T-helper 2 cell treated with Interferon-gamma antibody and Interleukin-4, amounts not matched to agents 100 ng/mL and 5 ng/mL, for 36 hours (primary cell): Measurements from ENCODE around the gene CEMIP. TPM values are rescaled to one million over a fixed set of nuclear protein-coding genes. Genes with fewer than 3 reads are reported as not detected.

Source experiments
- intact Hi-C: fragments of 100-400 bp; cut with micrococcal nuclease; formaldehyde crosslinking; loops from one replicate; pipeline ENCODE4 v1.15.1; 2023
- total RNA-seq: library from RNA; stranded (reverse); gene quantifications from 2 replicates; pipeline ENCODE4 v1.2.3, GENCODE V29; 2022

The CEMIP gene
- total RNA-seq, 1 donor from 2014 or later: 0.91 TPM

GRCh38 chr15:80974914-80975313 lies 195.7 kb downstream of the CEMIP start:
- intact Hi-C loops: loop anchor here (5.0 to 10.0 kb wide), 2 partner anchors 132 to 280 kb away; partner anchors contain the start of gene ABHD17C

DNA sequence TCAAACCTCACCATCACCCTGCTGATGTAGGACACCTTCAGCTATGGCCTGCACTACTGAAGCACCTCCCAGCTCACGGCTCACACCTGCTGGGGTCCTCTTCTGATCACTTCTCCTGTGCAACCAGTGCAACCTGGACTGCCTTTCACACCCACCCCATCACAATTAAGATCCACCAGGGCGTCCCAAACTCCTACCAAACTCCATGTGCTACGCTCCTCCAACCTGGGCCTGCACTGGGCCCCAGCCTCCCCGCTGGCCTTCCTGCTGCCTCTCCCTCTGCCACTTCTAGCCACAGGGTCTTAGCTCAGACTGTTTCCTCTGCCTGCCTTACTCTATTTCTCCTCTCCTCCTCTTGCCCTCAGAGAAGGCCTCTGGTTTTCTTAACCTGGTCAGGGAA lies 197.7 kb downstream of the CEMIP start:
- intact Hi-C loops: loop anchor here (5.0 to 10.0 kb wide), 2 partner anchors 130 to 282 kb away; partner anchors contain the start of gene ABHD17C

- intact Hi-C loops: loop anchor here (5.0 to 10.0 kb wide), 2 partner anchors 130 to 283 kb away; partner anchors contain the start of gene ABHD17C
Measured at GRCh38 chr15:80977627-80978036, 198.5 kb downstream of the CEMIP start.

DNA sequence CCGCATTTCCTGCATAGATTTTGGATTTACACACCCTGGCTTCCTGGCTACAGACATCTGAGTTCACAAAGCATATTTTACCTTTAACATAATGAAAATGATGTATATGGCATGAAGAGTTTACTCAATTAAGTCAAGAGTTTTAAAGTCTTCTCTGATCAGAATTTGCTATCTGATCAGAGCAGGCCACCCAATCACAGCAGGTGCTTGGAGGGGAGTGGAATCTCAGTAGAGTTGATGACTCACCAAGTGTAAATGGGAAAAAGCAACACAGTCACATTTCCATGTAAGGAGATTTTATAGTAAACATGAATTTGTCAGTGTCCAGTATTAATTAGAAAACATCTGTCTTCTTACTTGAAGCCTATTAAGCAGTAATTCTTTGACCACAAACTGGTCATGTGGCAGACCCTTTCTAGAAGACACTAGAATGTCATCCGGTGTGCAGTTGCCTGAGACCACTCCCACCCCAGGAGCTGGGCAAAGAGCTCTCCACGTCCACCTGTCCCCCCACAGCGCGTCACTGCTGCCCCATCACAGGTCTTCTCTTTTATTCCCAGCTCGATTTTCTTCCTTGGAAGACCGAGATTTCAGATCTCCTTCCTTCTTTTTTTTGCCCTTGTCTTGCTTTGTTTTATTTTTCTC lies 199.6 kb downstream of the CEMIP start:
- intact Hi-C loops: loop anchor here (5.0 to 10.0 kb wide), 2 partner anchors 128 to 284 kb away; partner anchors contain the start of gene ABHD17C

- intact Hi-C loops: loop anchor here (5.0 to 10.0 kb wide), 2 partner anchors 128 to 285 kb away; partner anchors contain the start of gene ABHD17C
Measured at GRCh38 chr15:80979538-80980200, 200.5 kb downstream of the CEMIP start.

DNA sequence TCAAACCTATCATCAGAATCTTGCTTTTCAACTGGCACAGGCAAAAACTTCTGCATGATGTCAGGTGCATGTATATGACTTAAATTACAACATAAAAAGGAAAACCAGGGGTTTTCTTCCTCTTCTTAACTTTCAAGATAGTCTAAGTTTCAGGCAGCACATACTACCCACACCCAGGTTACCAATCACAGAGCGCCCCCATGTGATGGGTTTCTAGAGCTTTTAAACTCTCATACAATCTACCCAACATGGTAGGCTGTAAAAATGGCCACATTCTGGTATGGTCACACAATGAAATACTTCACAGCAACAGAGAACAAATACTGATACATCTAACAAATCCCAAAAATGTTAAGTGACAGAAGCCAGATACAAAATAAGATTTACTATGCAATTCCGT lies 203.0 kb downstream of the CEMIP start:
- intact Hi-C loops: no loop called here

GRCh38 chr15:80982839-80983238 lies 203.7 kb downstream of the CEMIP start:
- intact Hi-C loops: no loop called here

DNA sequence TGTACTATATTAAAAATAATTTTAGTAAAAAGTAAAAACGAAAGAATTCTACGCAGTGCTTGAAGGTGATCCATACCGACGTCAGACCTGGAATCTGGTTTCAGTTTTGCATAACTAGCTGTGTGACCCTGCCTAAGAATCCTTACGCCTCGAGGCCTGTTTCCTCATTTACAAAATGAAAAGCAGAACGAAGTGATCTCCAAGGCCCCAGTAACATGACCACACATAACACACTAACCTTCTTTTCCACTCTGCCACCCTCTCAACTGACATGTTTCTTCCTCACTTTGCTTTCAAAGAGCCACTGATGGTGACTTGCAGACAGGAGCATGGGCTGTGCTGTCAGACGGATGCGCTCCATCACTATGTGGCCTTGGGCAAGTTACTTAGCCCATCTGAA lies 205.7 kb downstream of the CEMIP start:
- intact Hi-C loops: loop anchor here (5.0 kb wide), 1 partner anchor 198 kb away; no protein-coding TSS in a partner anchor

DNA sequence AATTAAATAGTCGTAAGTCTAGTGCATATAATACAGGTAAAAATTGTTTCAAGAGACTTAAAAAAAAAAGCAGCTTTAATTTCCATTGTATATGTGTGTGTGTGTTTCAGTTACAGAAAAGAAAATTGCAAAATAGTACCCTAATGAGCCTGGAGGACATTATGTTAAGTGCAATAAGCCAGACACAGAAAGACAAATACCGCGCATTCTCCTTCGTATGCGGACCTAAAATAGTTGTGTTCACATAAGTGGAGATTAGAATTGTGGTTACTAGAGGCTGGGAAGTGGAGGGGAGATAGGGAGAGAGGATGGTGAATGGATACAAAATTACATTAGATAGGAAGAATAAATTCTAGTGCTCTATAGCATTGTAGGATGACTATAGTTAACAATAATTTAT lies 206.8 kb downstream of the CEMIP start:
- intact Hi-C loops: loop anchor here (5.0 kb wide), 1 partner anchor 199 kb away; no protein-coding TSS in a partner anchor

DNA sequence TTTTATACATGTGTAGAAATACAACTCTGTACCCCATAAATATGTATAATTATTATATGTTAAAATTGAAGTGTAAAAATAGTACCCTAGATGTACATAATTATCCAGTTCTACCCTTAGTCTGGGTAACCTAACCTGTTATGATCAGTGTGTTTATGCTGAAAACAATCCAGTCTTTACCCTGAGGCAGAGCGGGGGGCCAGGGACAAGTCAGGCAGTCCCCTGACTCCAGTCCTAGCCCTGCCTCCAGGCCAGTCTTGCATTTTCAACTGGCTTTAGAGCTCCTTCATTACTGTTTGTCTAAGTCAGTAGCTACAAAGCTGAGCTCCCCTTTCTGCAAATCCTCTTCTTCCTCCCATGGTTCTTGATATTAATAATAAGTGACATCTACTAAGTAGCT lies 207.3 kb downstream of the CEMIP start:
- intact Hi-C loops: loop anchor here (5.0 kb wide), 1 partner anchor 199 kb away; no protein-coding TSS in a partner anchor

GRCh38 chr15:80988148-80988796 lies 209.1 kb downstream of the CEMIP start:
- intact Hi-C loops: loop anchor here (5.0 kb wide), 1 partner anchor 201 kb away; no protein-coding TSS in a partner anchor

DNA sequence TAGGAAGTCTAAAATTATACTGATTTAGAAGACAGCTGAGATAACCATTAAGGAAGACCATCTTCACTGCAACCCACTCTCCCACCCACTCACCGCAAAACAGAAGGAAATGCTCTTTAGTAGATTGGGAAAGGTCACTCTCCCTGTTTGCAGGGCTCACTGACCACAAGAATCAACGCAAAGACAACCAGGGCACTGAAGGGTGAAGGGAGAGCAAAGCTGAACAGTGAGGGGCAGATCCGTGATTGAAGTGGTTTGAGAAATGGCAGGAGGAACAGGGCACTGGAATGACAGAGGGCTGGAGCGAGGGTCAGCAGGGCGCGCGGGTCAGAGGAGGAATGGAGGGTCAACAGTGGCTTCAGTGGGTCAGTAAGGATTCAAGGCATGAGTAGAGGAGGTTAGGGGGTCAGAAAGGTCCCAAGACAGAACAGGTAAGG lies 209.9 kb downstream of the CEMIP start:
- intact Hi-C loops: loop anchor here (1.0 to 5.0 kb wide), 2 partner anchors 11 to 202 kb away; partner anchors contain the start of gene TLNRD1

DNA sequence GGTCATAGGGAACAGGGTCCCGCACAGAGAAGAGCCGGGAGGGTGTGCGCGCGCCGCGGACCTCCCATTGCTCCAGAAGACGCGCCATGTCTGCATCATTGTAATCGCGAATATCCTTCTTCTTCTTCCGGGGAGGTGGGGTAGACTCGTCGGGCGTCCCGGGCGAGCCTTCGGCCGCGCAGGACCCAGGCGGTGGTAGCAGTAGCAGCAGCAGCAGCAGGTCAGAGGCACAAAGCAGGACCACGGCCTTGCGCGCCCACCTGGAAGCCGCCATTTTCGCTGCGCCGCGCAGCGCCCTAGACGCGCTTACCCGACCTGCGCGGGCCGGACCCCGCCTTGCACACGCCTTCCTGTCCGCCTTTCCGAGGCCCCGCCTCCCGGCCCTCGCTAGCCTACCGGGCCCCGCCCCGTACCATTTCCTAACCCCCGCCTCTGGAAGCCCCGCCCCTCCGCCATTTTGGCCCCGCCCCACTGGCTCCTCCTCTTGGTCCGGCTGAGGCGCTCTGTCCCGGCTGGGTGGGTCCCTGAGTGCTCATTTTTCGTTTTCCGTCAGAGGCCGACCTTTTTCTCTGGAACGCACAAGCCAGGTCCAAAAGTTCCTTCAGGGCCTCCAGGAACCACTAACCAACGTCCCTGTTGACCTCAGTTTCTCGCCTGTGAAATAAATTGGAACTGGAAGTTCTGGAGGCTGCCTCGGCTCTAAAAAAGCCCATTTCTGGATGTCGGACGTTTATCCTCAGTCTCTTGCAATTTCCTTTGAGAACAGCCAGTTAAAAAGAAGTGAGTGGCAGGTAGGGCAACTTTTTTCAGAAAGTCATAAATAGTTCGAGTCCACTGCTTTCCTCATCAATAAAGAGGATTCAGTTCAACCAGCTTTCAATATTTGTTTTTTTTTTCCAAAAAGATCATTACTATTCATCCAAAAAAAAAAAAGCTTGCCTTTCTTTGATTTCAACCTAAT lies 210.6 kb downstream of the CEMIP start, which contains the start of gene MESD:
Gene MESD (minus strand): TSS at position 302 of the 961 bp plus-strand sequence. CDS start 28 bp downstream, at position 274.
- intact Hi-C loops: loop anchor here (1.0 to 5.0 kb wide), 2 partner anchors 11 to 202 kb away; partner anchors contain the start of gene TLNRD1

GRCh38 chr15:80990955-80991354 lies 211.8 kb downstream of the CEMIP start:
- intact Hi-C loops: no loop called here

GRCh38 chr15:80991421-80991820 lies 212.3 kb downstream of the CEMIP start:
- intact Hi-C loops: no loop called here

- intact Hi-C loops: no loop called here
Measured at GRCh38 chr15:80992006-80992405, 212.8 kb downstream of the CEMIP start.

- intact Hi-C loops: no loop called here
Measured at GRCh38 chr15:80992441-80992840, 213.3 kb downstream of the CEMIP start.

DNA sequence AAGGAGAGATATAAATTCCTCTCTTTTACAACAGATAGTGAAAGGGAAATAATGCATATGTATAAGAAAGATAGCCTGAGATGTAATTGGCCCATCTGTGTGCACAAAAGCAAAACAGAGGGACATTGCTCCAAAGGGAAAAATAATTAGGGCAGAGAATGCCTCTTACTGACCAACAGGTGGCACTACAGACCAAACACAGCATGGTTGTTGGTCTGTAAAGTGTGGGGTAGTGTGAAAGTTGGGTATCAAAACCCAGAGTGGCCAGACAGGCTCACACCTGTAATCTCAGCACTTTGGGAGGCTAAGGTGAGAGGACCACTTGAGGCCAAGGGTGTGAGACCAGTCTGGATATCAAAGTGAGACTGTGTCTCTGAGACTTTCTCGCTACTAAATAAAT lies 217.1 kb downstream of the CEMIP start:
- intact Hi-C loops: loop anchor here (1.0 to 5.0 kb wide), 3 partner anchors 112 to 1051 kb away; partner anchors contain the start of gene MEX3B

GRCh38 chr15:80997692-80998091 lies 218.5 kb downstream of the CEMIP start:
- intact Hi-C loops: loop anchor here (5.0 kb wide), 1 partner anchor 1050 kb away; the partner anchor contains the start of gene MEX3B

DNA sequence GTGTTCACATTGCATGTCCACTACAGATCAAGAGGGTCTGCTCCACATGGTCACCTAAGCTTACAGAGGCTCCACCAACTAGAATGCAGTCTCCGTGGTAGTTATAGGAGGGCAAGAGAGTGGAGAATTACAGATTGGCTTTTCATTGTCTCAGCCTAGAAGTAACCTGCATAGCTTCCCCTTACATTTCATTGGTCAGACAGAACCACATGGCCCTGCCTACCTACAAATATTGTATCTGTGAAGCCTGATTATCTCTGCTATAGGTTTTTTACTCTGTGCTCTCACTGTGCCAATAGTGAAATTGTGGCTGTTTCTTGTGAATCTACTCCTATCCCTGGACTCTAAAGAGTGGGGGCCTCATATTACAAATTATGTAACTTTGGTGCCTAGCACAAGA lies 219.1 kb downstream of the CEMIP start:
- intact Hi-C loops: loop anchor here (5.0 kb wide), 1 partner anchor 1049 kb away; the partner anchor contains the start of gene MEX3B
